K562 (cell line): ENCODE measurements around the gene TTC24. TPM values are rescaled to one million over a fixed set of nuclear protein-coding genes. Genes with fewer than 3 reads are reported as not detected.
"Not testable (repeated sequence)": the region's sequence is repeated elsewhere in the genome, so short reads cannot be mapped to it uniquely, and the experiment has no call there.

ENCODE experiments used
- ATAC-seq: fragments of 200-7000 bp; cut with Tn5 transposase; 3 replicates; pipeline ENCODE4 v1.9.1; 2020; ENCODE audit warnings: moderate library complexity
- BruUV-seq: library from RNA; stranded (reverse); fragments of 400-500 nt; replicated peaks from 2 replicates; lab custom pipeline; 2021; lab: Mats Ljungman, UMichigan
- CTCF ChIA-PET: fragments of 300-600 bp; formaldehyde crosslinking; extraction: SDS; loops from one replicate; lab custom pipeline; 2021; ENCODE audit warnings: low intra/inter-chr PET ratio; lab: Yijun Ruan, JAX
- POLR2A ChIA-PET: fragments of 300-600, 350-650 bp; sonication (Branson Sonifier 250); formaldehyde crosslinking; extraction: SDS; loops from one replicate; lab custom pipeline; 2021; ENCODE audit warnings: antibody characterized with exemption, inconsistent platforms; lab: Yijun Ruan, JAX
- DNase-seq, 4 experiments: peaks; one replicate each; pipeline versions ENCODE4 v3.0.0 to v3.0.0-alpha.2; 2011 to 2018; ENCODE audit warnings: low spot score in 3 of 4, mixed read lengths in 3 of 4; ENCODE audit errors: extremely low read depth in 1 of 4
- FAIRE-seq: peaks from 2 replicates; lab custom pipeline; 2011; peaks lifted over from hg19 to GRCh38; lab: Jason Lieb, UNC
- H2AFZ ChIP-seq: 2 replicates; pipeline ENCODE4 v1.6.0; 2011; ENCODE audit warnings: low read depth, low read length, control low read depth, inconsistent platforms
- H3K27ac ChIP-seq: fragments of 200-600 bp; 3 replicates; pipeline ENCODE4 v1.8.0; 2011; ENCODE audit warnings: low read depth, mild to moderate bottlenecking, control low read depth, inconsistent platforms, low read length, moderate library complexity, mixed read lengths; ENCODE audit errors: extremely low read depth
- H3K27me3 ChIP-seq, 2 experiments: fragments of 300-600 bp in 1 of 2; 2 replicates in 1 of 2; 3 replicates in 1 of 2; pipeline versions ENCODE4 v1.6.0 to v1.8.0; 2011; ENCODE audit warnings: inconsistent platforms in 2 of 2, low read length in 2 of 2, mild to moderate bottlenecking in 1 of 2, mixed read lengths in 1 of 2, moderate library complexity in 1 of 2; ENCODE audit not compliant: control insufficient read depth in 2 of 2, insufficient read depth in 2 of 2
- H3K36me3 ChIP-seq: fragments of 300-600 bp; 3 replicates; pipeline ENCODE4 v1.8.0; 2011; ENCODE audit warnings: mild to moderate bottlenecking, low read length, inconsistent platforms; ENCODE audit not compliant: control insufficient read depth, insufficient read depth
- H3K4me1 ChIP-seq, 2 experiments: fragments of 200-600 bp in 1 of 2; replicated peaks in 1 of 2; 2 replicates in 1 of 2; 3 replicates in 1 of 2; pipeline versions ENCODE4 v1.5.1 to v1.8.0; 2011; ENCODE audit warnings: inconsistent platforms in 2 of 2, low read length in 2 of 2, mild to moderate bottlenecking in 1 of 2, mixed read lengths in 1 of 2, moderate library complexity in 1 of 2; ENCODE audit not compliant: control insufficient read depth in 2 of 2, insufficient read depth in 2 of 2
- H3K4me2 ChIP-seq: 2 replicates; pipeline ENCODE4 v1.6.1; 2011; ENCODE audit warnings: low read length, control low read depth, inconsistent platforms, mixed read lengths; ENCODE audit not compliant: insufficient read depth
- H3K4me3 ChIP-seq: fragments of 200-600 bp; sonication (generic), shearing (Covaris generic); 2 replicates; pipeline ENCODE4 v1.5.1; 2016; ENCODE audit warnings: control low read depth, inconsistent platforms
- H3K79me2 ChIP-seq: fragments of 200-600 bp; 3 replicates; pipeline ENCODE4 v1.8.0; 2011; ENCODE audit warnings: low read length, inconsistent platforms; ENCODE audit not compliant: control insufficient read depth, insufficient read depth
- H3K9ac ChIP-seq, 2 experiments: 2 replicates each; pipeline versions ENCODE4 v1.6.0 to v1.6.1; 2011; ENCODE audit warnings: low read depth in 2 of 2, low read length in 2 of 2, control low read depth in 1 of 2, inconsistent platforms in 1 of 2, mild to moderate bottlenecking in 1 of 2, mixed read lengths in 1 of 2; ENCODE audit not compliant: insufficient read depth in 1 of 2
- H3K9me1 ChIP-seq: one replicate; pipeline ENCODE4 v1.6.0; 2011; ENCODE audit warnings: inconsistent platforms, mild to moderate bottlenecking, low read length, moderate library complexity; ENCODE audit not compliant: control insufficient read depth, insufficient read depth
- H3K9me3 ChIP-seq: replicated peaks from 2 replicates; pipeline ENCODE4 v1.5.1; 2011; ENCODE audit warnings: low read depth, low read length, inconsistent platforms; ENCODE audit not compliant: control insufficient read depth, insufficient read depth
- H4K20me1 ChIP-seq: replicated peaks from 2 replicates; pipeline ENCODE4 v1.6.1; 2011; ENCODE audit warnings: low read length, inconsistent platforms, mixed read lengths; ENCODE audit not compliant: control insufficient read depth, insufficient read depth
- ARID2 ChIP-seq: fragments of 450-650 bp; IDR thresholded peaks from 2 replicates; pipeline ENCODE4 v1.6.1; 2017; ENCODE audit warnings: antibody characterized with exemption, mild to moderate bottlenecking
- BCOR ChIP-seq: fragments of 450-650 bp; IDR thresholded peaks from 2 replicates; pipeline ENCODE4 v1.6.1; 2016
- HLTF ChIP-seq: fragments of 450-650 bp; IDR thresholded peaks from 2 replicates; pipeline ENCODE4 v1.6.1; 2016
- SMARCC2 ChIP-seq: fragments of 450-650 bp; IDR thresholded peaks from 2 replicates; pipeline ENCODE4 v1.6.1; 2017; ENCODE audit warnings: antibody characterized with exemption, moderate library complexity, mild to moderate bottlenecking, low read depth
- SMARCE1 ChIP-seq: fragments of 450-650 bp; IDR thresholded peaks from 2 replicates; pipeline ENCODE4 v1.7.1; 2016; ENCODE audit warnings: mild to moderate bottlenecking
- ZNF384 ChIP-seq: IDR thresholded peaks from 2 replicates; pipeline ENCODE4 v1.6.1; 2012; ENCODE audit warnings: low read depth, low read length, improper control_type of control experiment
- WGBS: fragments of 100-300 bp; shearing (Covaris generic); methylation state at CpG from one replicate; pipeline ENCODE4 v1.1.6; 2016; ENCODE audit warnings: low coverage, mixed read lengths; ENCODE audit not compliant: insufficient coverage; ENCODE audit errors: missing lambda C conversion rate; 5-methylcytosine and 5-hydroxymethylcytosine counted together
- in situ Hi-C: fragments of 300-500 bp; cut with MboI; formaldehyde crosslinking; loops from 4 replicates; pipeline ENCODE4 v1.15.0; 2018; ENCODE audit warnings: inconsistent platforms, mixed read lengths
- intact Hi-C: fragments of 100-400 bp; cut with micrococcal nuclease; formaldehyde crosslinking; loops from 2 replicates; pipeline ENCODE4 v1.14.2; 2022
- polyA plus RNA-seq, 8 experiments: library from polyadenylated mRNA; depleted of rRNA in 4 of 8; stranded (reverse) in 5 of 8; unstranded in 3 of 8; fragments of >200 nt; fragmentation: Nextera tagmentation in 2 of 8; fragmentation: Illumina TruSeq in 1 of 8; extraction: Ambion mirVana in 2 of 8; extraction: Trizol in 1 of 8; gene quantifications; 2 replicates each; pipeline versions ENCODE4 v1.2.1 to v1.2.3, GENCODE V29; 2011 to 2014; ENCODE audit warnings: inconsistent platforms in 1 of 8, missing spikeins in 1 of 8
- total RNA-seq, 7 experiments: library from RNA; depleted of rRNA in 6 of 7; stranded (reverse); fragments of >200 nt in 6 of 7; fragmentation: Illumina TruSeq in 2 of 7; extraction: Trizol in 2 of 7; gene quantifications; 2 replicates each; pipeline versions ENCODE4 v1.2.1 to v1.2.3, GENCODE V29; 2011 to 2021; ENCODE audit warnings: low replicate concordance in 1 of 7
- TF ChIP-seq, protein P1 (sequence below), 2 experiments: fragments of 450-650 bp; IDR thresholded peaks; 2 replicates each; pipeline ENCODE4 v1.6.1; 2016
- TF ChIP-seq, protein P2 (sequence below), 3 experiments: IDR thresholded peaks in 2 of 3; conservative IDR thresholded peaks in 1 of 3; 2 replicates each; pipeline ENCODE4 v1.5.1; 2011 to 2012; ENCODE audit warnings: low read length in 3 of 3, mild to moderate bottlenecking in 3 of 3, control low read depth in 2 of 3, improper control_type of control experiment in 1 of 3, inconsistent platforms in 1 of 3, low read depth in 1 of 3, mixed read lengths in 1 of 3, moderate library complexity in 1 of 3; ENCODE audit not compliant: insufficient read depth in 2 of 3

Gene TTC24
- total and polyA plus RNA-seq, 9 of the 15 experiments (the other 6 are each of a cell fraction or from before 2014, with no cell fraction given), result not detected

DNA sequence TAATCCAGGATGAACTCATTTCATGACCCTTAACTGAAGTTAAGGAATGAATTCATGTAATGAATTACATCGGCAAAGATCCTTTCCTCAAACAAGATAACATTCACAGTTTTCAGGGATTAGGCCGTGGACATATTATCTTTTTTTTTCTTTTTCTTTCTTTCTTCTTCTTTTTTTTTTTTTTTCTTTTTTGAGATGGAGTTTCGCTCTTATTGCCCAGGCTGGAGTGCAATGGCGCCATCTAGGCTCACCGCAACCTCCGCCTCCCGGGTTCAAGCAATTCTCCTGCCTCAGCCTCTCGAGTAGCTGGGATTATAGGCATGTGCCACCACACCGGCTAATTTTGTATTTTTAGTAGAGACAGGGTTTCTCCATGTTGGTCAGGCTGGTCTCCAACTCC is 51.6 kb downstream of the TTC24 start:
- BruUV-seq, H3K36me3 ChIP-seq, H4K20me1 ChIP-seq, FAIRE-seq, H3K9me1 ChIP-seq, H3K27ac ChIP-seq, H3K4me2 ChIP-seq, DNase-seq, H3K9ac ChIP-seq, CTCF ChIA-PET, H3K79me2 ChIP-seq, H3K9me3 ChIP-seq, H2AFZ ChIP-seq, H3K4me1 ChIP-seq, H3K4me3 ChIP-seq, in situ Hi-C loops, intact Hi-C loops, ATAC-seq: not testable (repeated sequence)
- H3K27me3 ChIP-seq, result peaks cover 20% of the 10 kb centered on the region in 2 experiments; a peak in 4 of 5 replicates
- POLR2A ChIA-PET, result interaction anchor here (0.6 to 3.3 kb wide), 4 partner anchors 9 to 85 kb away, joined by 3 to 21 read pairs (median 4); partner anchors contain the start of gene HAPLN2
- WGBS, result 4% methylated on average over 3 of the region's 9 CpGs
- 0 out of 2 replicates have a peak, but pooled peaks have one; percentile 20 for TF ChIP-seq BCOR
- TF ChIP-seq ARID2, result 0 out of 2 replicates have a peak, but pooled peaks have one; percentile 21
- 0 out of 2 replicates have a peak, but pooled peaks have one; percentile 23 for TF ChIP-seq SMARCE1
- TF ChIP-seq, protein P1, sequence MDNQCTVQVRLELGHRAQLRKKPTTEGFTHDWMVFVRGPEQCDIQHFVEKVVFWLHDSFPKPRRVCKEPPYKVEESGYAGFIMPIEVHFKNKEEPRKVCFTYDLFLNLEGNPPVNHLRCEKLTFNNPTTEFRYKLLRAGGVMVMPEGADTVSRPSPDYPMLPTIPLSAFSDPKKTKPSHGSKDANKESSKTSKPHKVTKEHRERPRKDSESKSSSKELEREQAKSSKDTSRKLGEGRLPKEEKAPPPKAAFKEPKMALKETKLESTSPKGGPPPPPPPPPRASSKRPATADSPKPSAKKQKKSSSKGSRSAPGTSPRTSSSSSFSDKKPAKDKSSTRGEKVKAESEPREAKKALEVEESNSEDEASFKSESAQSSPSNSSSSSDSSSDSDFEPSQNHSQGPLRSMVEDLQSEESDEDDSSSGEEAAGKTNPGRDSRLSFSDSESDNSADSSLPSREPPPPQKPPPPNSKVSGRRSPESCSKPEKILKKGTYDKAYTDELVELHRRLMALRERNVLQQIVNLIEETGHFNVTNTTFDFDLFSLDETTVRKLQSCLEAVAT (IDR thresholded peaks at IDR 0.05), result 0 out of 4 replicates have a peak, but pooled peaks of 1 of the 2 experiments have one; percentile 19
- peak; percentile 22; the same call in 1 of the 2 replicates for TF ChIP-seq HLTF
- TF ChIP-seq, protein P2, sequence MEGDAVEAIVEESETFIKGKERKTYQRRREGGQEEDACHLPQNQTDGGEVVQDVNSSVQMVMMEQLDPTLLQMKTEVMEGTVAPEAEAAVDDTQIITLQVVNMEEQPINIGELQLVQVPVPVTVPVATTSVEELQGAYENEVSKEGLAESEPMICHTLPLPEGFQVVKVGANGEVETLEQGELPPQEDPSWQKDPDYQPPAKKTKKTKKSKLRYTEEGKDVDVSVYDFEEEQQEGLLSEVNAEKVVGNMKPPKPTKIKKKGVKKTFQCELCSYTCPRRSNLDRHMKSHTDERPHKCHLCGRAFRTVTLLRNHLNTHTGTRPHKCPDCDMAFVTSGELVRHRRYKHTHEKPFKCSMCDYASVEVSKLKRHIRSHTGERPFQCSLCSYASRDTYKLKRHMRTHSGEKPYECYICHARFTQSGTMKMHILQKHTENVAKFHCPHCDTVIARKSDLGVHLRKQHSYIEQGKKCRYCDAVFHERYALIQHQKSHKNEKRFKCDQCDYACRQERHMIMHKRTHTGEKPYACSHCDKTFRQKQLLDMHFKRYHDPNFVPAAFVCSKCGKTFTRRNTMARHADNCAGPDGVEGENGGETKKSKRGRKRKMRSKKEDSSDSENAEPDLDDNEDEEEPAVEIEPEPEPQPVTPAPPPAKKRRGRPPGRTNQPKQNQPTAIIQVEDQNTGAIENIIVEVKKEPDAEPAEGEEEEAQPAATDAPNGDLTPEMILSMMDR (IDR thresholded peaks at IDR 0.05 in 2 of 3, conservative IDR thresholded peaks at IDR 0.05 in 1 of 3; ENCODE audit: insufficient read depth in 2 of 3, low read depth in 1 of 3, low read length in 3 of 3), result peak in 1 of 3 experiments; percentile 17; a peak in 1 of 6 replicates
- TF ChIP-seq ZNF384, result peak; percentile 5; the same call in 1 of the 2 replicates
- 0 out of 2 replicates have a peak, but pooled peaks have one; percentile 26 for TF ChIP-seq SMARCC2
